Embryonic facial prominence (tissue), 1 donor: Measurements from ENCODE around the gene COL16A1.
A peak's percentile ranks its signal among the peaks of the same experiment; 100 is the strongest.

Experiments
- DNase-seq: peaks from one replicate; pipeline ENCODE4 v3.0.0-alpha.2; 2016; ENCODE audit errors: extremely low spot score

COL16A1 gene

DNA sequence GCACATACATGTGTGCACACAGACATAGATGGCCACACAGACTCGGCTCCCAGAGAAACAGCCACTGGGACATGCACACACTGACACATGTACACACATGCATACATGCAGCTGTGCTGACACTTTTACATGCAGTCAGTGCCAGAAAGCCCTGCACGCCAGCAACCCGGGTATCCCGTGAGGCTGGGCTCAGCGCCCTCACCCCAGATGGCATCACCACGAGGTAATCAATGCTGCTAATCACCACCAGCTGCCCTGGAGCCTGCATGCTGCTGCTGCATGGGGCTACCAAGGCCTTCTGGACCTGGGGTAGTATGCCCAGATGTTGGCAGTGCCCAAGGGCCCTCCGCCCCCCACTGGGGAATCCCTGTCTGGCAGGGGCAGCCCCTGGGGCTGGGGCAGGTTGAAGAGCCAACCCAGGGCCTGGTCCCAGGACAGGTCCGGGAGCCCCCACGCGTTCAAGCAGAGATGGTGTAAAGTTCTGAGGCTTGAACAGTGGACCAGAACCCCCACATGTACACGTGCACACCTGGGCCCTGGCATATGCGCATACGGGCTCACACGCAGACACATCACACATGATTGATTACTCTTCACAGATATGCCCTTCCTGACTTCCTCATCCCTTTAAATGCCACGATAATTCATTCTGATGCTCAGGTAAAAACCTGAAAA is 2.7 kb upstream of the COL16A1 start:
- no peak for DNase-seq

DNA sequence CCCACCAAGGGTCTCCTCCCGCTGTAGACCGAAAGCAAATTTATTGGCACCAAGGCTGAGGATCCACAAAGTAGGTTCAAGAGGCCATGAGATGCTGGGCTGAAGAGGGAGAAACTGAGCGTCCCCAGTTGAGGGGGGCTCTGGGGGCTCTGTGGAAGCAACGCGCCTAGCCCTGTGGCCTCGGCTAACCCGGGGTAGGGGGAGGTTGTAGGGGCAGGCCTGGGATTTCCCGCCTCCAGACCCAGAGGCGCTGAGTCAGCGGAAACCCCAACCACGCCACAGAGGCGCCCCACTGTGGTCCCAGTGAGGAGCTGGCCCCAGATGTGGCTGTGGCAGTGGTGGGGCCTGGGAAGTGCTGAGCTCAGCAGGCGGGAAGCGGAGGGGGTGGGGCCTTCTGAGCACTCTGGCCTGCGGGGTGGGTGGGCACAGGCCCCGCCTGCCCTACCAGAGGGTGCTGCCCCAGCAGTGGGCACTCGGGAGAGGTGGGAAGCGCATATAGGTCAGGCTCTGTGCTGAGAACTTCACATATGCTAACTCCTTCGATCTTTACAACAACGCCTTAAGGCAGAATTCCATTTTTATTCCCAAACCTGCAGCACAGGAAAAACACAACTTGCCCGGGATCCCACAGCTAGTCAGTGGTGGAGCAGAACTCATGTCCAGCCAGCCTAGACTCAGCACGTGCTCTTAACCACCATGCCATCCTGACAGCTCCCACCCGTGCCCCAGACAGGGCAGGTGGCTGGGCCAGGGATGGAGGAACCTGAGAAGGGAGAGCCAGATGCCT is 1.5 kb upstream of the COL16A1 start:
- peak; percentile 62 for DNase-seq

DNA sequence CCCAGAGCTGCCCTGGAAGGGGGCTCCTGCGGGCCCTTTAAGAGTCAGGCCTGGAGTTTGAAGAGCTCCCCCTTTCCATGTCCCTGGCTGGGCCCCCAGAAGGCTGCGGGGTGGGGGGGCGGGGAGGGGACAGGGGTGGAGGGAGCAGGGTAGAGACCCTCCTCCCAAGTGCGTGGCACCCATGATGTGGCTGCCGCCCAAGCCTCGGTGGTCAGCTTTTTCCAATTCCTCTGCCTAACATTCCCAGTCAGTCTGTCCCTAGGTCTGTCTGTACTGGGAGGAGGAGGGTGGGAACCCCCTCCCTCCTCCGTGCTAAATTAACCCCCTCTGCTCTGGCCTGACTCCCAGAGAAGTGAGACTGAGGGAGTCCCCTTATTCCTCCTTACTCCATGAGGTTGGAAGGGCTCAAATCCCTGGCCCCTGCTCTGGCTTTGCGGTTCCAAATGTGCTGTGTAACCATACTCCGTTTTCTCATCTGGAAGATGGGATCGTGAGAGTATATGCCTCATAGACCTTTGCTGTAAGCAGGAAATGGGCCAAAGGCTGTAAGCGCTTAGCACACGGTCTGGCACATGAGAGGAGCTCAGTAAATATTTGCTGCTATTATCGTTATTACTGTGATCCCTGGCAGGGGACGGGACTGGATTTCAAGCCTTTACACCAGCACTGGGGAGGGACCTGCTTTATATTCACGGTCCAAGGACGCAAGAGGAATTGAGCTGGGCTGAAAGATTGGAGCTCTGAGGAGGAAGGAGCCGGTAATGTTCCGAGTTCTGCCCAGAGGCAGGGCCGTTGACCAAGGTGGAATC is 658 bp upstream of the COL16A1 start:
- DNase-seq, result no peak

GRCh38 chr1:31702836-31703404 is 897 bp downstream of the COL16A1 start:
- DNase-seq, result no peak

GRCh38 chr1:31701091-31701736 is 2.6 kb downstream of the COL16A1 start:
- no peak for DNase-seq

DNA sequence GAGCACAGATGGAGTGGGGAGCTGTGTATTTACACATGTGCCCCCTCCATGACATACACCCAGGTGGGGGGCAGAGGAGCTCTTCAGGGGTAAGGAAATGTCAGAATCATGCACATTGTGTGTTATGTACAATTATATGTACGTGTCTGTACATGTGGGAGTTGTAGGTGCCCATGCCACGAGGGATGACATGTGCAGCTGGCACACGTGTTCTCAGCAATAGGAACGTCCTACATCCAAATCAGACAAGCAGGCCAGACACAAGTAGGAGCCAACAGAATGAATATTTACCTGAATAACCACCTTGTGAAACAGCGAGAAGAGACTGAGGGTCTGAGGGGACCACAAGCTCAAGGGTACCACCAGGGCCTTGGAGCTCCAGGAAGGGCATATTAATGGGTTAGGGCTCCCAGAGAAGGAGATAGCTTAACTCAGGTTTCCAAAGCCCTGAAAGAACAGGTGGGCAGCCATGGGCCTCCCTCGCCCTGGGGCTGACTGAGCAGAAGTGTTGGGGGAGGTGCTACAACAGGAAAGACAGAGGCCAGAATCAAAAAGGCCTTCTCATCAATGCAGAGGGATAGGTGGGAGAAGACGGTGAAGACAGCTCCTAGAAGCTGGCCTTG is 3.2 kb downstream of the COL16A1 start:
- DNase-seq, result no peak

GRCh38 chr1:31699341-31699891 is 4.4 kb downstream of the COL16A1 start:
- DNase-seq, result no peak

DNA sequence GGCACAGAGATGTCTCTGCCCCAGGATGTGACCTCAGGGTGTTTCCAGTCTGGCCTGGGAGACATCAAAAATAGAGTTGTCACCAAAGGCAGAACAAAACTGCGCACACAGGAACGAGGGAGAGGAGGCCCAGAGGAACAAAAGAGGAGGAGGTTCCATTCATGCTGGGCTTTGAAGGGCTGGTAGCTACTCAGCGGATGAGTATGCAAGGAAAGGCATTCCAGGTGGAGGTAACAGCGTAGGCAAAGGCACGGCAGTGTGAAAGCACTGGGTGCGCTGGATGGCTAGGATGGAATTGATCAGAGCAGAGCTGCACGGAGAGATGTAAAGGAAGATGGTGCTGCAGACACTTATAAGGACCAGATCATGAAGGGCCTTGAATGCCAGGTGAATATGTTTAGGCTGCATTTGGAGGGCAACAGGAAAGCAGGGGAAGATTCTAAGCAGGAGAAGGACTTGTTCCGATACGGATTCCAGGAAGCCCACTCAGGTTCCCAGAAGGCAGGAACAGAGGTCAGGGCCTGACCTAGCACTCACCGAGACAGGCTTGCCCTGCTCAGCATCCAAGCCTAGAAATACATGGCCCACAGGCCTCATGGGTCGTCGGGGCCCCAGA is 6.3 kb downstream of the COL16A1 start:
- DNase-seq, result no peak

DNA sequence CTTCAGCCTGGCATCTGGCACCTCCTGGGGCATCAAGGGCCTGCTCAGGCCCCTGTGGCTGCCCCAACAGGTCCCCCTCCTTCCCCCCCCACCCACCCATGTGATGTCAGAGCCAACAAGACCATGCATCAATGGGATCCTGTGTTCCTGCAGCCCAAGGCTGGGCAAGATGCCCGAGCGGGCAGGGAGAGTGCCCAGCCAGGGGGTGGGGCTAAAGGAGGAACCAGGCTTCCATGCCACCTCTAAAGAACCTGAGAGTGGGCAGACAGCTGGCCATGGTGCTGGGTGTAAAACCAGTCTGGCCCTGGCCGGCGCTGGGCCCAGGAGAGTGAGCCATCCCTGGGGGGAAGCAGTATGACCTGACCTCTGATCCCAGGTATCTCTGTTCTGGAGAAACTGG is 7.6 kb downstream of the COL16A1 start:
- no peak for DNase-seq

GRCh38 chr1:31695327-31695726 is 8.5 kb downstream of the COL16A1 start:
- DNase-seq, result no peak

- no peak for DNase-seq
Observed at GRCh38 chr1:31694964-31695313, 8.9 kb downstream of the COL16A1 start.

GRCh38 chr1:31694069-31694963 is 9.5 kb downstream of the COL16A1 start:
- DNase-seq, result peak; percentile 78

DNA sequence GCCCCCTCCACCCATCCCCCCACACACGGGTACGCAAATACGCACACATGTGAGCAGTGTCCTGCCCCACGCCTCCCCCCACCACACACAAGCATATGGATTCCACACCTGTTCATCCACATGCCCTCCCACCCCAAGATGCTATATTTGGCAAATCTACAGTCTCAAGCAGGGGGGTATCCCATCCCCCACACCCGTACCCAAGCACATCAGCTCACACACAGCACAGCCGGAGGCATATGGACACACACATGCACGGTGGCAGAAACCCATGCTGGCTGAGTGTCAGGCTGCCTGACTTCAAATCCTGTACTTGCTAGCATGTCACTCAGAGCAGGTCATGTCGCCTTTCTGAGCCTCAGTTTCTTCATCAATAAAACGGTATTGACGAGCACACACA is 10.6 kb downstream of the COL16A1 start:
- DNase-seq, result no peak

DNA sequence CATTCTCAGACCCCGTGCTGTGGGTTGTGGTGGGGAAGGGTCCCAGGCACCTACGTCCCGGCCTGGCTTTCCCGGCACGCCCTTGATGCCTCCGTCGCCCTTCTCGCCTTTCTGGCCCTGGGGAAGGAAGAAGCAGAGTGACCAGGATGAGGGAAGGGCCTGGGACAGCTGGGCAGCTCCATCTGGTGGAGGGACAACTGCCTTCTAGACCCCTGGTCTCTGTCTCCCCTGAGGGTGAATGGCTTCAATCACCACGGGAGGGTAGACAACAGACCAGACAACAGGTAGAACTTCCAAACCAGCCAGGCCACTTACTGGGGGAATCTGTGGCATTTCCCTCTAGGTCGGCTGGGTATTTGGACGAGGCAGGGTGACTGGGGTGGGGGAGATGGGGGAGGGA is 11.9 kb downstream of the COL16A1 start:
- no peak for DNase-seq

DNA sequence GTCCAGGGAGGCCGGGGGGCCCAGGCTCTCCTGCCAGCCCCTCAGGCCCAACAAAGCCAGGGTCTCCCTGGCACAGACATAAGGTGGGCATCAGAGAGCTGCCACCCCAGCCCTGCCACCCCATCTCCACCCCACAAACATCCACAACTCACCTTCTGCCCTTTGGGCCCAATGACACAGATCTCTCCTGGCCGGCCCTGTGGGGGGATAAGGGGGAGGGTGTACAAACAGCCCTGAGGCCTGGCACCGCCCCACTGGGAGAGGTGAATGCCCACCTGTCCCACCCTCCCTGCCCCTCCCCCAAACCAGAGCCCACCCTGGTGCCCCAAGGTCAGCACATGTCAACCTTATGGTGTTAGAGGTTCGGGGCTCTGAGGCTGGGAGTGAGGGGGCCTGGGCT is 12.4 kb downstream of the COL16A1 start:
- no peak for DNase-seq

DNA sequence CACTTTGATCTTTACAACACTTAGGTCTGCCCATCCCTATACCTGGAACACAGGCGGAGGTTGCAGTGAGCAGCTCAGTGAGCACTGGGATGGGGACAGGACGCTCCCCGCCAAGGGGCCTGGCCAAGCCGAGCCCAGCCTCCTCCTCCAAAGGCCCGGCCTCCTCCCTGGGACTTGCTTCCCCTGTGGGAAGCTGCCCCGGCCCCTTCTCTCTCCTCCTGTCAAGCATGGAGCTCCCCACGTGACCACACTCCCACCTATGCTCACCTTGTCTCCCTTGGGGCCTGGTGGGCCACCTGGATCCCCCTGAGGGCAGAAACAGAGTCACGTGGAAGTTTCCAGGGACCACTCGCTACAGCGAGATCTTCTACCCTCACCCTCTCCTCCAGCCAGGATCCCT is 12.9 kb downstream of the COL16A1 start:
- DNase-seq, result no peak

- no peak for DNase-seq
Observed at GRCh38 chr1:31689854-31690253, 14.0 kb downstream of the COL16A1 start.

- DNase-seq, result no peak
Observed at GRCh38 chr1:31689379-31689778, 14.4 kb downstream of the COL16A1 start.

DNA sequence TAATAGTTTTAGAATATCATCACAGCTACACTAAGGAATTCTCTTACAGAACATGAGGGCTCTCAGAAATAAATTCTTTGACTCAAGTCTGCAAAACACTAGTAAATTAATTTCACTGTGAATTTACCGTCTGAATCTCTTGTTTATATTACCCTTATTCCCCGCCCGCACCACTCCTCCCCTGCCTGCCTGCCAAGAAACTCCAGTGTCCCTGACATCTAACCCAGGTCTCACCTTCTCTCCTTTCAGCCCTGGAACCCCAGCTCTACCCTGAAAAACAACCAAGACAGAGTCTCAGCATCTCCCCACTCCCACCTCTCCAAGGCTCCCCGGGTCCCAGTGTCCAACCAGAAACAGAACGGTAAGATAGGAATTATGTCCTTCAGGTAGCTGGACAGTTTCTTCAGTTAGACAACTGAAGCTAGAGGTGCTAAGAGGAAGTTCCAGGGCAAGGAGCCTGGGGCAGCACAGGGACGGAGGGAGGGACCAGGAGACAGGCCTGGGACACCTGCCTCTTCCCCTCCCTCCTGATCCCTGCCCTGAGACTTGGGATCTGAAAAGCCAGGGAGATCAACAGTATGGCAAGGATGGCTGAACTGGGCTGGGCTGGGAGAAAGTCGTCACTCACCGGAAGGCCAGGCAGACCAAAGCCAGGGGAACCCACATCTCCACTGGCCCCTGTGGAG is 15.4 kb downstream of the COL16A1 start:
- no peak for DNase-seq
